DOHH2 (cell line): ENCODE data around the gene HADHA.

Experiments
- H3F3A ChIP-seq: fragments of 200-600 bp; sonication (generic), shearing (Covaris generic); 2 replicates; pipeline ENCODE4 v1.6.0; 2016; ENCODE audit warnings: antibody characterized with exemption, mild to moderate bottlenecking; ENCODE audit not compliant: control insufficient read depth, insufficient read depth
- H3K27ac ChIP-seq: fragments of 200-600 bp; sonication (generic); 2 replicates; pipeline ENCODE4 v1.5.1; 2014; ENCODE audit warnings: low read depth, mild to moderate bottlenecking, low read length, moderate library complexity
- H3K27me3 ChIP-seq: fragments of 200-600 bp; sonication (generic); 2 replicates; pipeline ENCODE4 v1.6.1; 2014; ENCODE audit warnings: mild to moderate bottlenecking, low read length, mixed read lengths; ENCODE audit not compliant: control insufficient read depth
- H3K36me3 ChIP-seq: fragments of 200-600 bp; sonication (generic); 2 replicates; pipeline ENCODE4 v1.6.1; 2014; ENCODE audit warnings: mild to moderate bottlenecking, low read length, moderate library complexity, mixed read lengths; ENCODE audit not compliant: control insufficient read depth
- H3K4me1 ChIP-seq: fragments of 200-600 bp; sonication (generic); 2 replicates; pipeline ENCODE4 v1.6.1; 2014; ENCODE audit warnings: mild to moderate bottlenecking, low read length, mixed read lengths; ENCODE audit not compliant: control insufficient read depth
- H3K4me2 ChIP-seq: fragments of 200-600 bp; sonication (generic); 2 replicates; pipeline ENCODE4 v1.6.0; 2014; ENCODE audit warnings: mild to moderate bottlenecking, low read length, moderate library complexity
- H3K4me3 ChIP-seq: fragments of 200-600 bp; sonication (generic); 2 replicates; pipeline ENCODE4 v1.5.1; 2014; ENCODE audit warnings: mild to moderate bottlenecking, low read length, mixed read lengths
- H3K79me2 ChIP-seq: fragments of 200-600 bp; sonication (generic); 2 replicates; pipeline ENCODE4 v1.6.1; 2014; ENCODE audit warnings: mild to moderate bottlenecking, low read length, mixed read lengths; ENCODE audit not compliant: control insufficient read depth
- H3K9me2 ChIP-seq: fragments of 200-600 bp; sonication (generic); replicated peaks from 2 replicates; pipeline ENCODE4 v1.6.1; 2014; ENCODE audit warnings: mild to moderate bottlenecking, low read length, mixed read lengths; ENCODE audit not compliant: control insufficient read depth
- H3K9me3 ChIP-seq: fragments of 200-600 bp; sonication (generic); 2 replicates; pipeline ENCODE4 v1.6.1; 2014; ENCODE audit warnings: antibody characterized with exemption, low read length, mixed read lengths; ENCODE audit not compliant: control insufficient read depth, insufficient read depth
- H4K20me1 ChIP-seq: fragments of 200-600 bp; sonication (generic); 2 replicates; pipeline ENCODE4 v1.6.0; 2014; ENCODE audit warnings: low read depth, mild to moderate bottlenecking, antibody characterized with exemption, low read length, moderate library complexity; ENCODE audit not compliant: control insufficient read depth, insufficient read depth
- EZH2phosphoT487 ChIP-seq: fragments of 200-600 bp; sonication (generic); IDR thresholded peaks from 2 replicates; pipeline ENCODE4 v1.6.1; 2017; ENCODE audit warnings: borderline replicate concordance, mild to moderate bottlenecking, antibody characterized with exemption, low read length, moderate library complexity, mixed read lengths
- TF ChIP-seq, protein P1 (sequence below): fragments of 200-600 bp; sonication (generic); IDR thresholded peaks from one replicate; pipeline ENCODE4 v1.5.1; 2014; ENCODE audit warnings: antibody characterized with exemption, mild to moderate bottlenecking, low read depth, low read length; ENCODE audit not compliant: poor library complexity, severe bottlenecking

HADHA gene

DNA sequence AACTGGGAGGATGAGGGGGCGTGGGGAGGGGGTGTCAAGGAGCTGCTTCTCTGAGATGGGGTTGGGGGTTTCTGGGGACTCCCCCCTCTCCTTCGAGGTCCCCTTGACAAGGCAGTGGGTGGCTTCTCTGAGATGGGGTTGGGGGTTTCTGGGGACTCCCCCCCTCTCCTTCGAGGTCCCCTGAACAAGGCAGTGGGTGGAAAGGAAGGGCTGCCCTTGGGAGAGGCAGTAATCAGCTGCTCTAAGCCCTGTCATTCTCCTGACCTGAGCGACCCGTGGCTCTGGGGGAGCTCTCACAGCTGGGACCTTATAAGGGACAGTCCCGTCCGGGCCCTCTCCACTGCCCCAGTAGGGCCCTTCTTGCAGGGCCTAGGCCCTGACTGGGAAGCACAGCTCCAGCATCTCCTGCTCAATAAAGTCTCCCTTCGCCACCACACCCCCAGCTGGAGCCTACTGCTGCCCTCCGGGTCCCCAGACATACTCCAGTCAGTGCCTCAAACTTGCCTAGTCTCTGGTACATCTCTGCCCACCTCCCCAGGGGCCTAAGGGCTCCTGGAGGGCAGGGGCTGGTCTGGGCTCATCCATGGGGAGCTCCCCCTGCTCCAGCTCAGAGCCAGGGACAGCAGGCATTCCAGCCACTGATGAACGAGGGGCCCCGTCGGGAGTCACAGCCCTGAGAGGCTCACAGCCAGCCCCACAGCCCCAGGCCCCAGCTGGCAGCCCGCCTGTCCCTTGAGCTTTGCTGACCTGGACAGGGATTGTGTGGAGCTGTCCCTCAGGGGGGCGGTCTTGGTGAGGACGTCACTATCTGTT lies 68.8 kb downstream of the HADHA start:
- H3K27ac ChIP-seq = no peak overlapping the region
- H3K9me3 ChIP-seq = no peaks in the 10 kb centered on the region
- H4K20me1 ChIP-seq = no peaks in the 10 kb centered on the region
- no peaks in the 10 kb centered on the region for H3K79me2 ChIP-seq
- no peaks in the 10 kb centered on the region for H3K36me3 ChIP-seq
- H3K9me2 ChIP-seq = no peaks in the 10 kb centered on the region
- no peak overlapping the region for H3K4me2 ChIP-seq
- H3K4me3 ChIP-seq = no peak overlapping the region
- peaks cover 8% of the 10 kb centered on the region for H3K4me1 ChIP-seq
- TF ChIP-seq EZH2phosphoT487 = no peak
- TF ChIP-seq, protein P1, sequence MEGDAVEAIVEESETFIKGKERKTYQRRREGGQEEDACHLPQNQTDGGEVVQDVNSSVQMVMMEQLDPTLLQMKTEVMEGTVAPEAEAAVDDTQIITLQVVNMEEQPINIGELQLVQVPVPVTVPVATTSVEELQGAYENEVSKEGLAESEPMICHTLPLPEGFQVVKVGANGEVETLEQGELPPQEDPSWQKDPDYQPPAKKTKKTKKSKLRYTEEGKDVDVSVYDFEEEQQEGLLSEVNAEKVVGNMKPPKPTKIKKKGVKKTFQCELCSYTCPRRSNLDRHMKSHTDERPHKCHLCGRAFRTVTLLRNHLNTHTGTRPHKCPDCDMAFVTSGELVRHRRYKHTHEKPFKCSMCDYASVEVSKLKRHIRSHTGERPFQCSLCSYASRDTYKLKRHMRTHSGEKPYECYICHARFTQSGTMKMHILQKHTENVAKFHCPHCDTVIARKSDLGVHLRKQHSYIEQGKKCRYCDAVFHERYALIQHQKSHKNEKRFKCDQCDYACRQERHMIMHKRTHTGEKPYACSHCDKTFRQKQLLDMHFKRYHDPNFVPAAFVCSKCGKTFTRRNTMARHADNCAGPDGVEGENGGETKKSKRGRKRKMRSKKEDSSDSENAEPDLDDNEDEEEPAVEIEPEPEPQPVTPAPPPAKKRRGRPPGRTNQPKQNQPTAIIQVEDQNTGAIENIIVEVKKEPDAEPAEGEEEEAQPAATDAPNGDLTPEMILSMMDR = no peak
- peaks cover 36% of the 10 kb centered on the region for H3K27me3 ChIP-seq
- no peaks in the 10 kb centered on the region for H3F3A ChIP-seq

DNA sequence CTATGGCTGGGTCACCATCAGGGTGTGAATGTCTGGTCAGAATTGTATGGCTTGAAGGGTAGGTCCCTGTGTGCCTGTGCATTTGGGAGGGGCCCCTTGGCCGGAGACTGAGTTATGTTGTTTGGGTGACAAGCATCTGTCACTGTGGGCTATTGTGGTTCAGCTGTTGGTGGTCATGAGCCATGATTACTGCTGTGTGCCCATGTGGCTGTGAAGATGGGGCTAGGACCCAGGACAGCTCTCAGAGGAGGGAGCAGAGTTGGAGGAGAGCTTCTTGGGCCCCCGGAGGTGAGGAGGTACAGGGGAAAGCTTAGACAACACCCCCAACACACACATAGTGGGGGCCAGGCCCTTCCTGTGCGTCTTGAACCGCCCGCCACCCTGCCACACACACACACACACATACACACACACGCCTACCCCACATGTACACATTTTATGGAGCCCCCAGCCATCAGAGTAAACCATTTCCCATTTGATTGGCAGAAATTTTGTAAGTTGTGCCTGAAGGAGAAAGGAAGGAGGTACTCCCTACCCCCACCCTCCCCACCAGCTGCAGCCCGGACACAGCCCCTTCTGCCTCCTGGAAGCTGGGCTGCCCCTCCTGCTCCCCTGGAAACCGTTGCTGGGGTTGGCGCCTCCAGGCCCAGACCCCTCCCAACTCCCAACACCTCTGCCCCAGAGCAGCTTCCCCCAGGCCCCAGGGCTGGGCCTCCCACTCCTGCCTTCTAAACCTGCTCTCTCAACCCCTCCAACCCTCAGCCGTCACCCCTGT lies 69.6 kb downstream of the HADHA start:
- peaks cover 32% of the 10 kb centered on the region for H3K27me3 ChIP-seq
- H3F3A ChIP-seq = no peaks in the 10 kb centered on the region
- no peaks in the 10 kb centered on the region for H3K79me2 ChIP-seq
- TF ChIP-seq, protein P1 = no peak
- no peak for TF ChIP-seq EZH2phosphoT487
- H3K4me1 ChIP-seq = peaks cover 8% of the 10 kb centered on the region
- H3K9me2 ChIP-seq = no peaks in the 10 kb centered on the region
- H4K20me1 ChIP-seq = no peaks in the 10 kb centered on the region
- H3K4me2 ChIP-seq = no peak overlapping the region
- H3K9me3 ChIP-seq = no peaks in the 10 kb centered on the region
- H3K36me3 ChIP-seq = no peaks in the 10 kb centered on the region
- H3K27ac ChIP-seq = no peak overlapping the region
- H3K4me3 ChIP-seq = no peak overlapping the region

DNA sequence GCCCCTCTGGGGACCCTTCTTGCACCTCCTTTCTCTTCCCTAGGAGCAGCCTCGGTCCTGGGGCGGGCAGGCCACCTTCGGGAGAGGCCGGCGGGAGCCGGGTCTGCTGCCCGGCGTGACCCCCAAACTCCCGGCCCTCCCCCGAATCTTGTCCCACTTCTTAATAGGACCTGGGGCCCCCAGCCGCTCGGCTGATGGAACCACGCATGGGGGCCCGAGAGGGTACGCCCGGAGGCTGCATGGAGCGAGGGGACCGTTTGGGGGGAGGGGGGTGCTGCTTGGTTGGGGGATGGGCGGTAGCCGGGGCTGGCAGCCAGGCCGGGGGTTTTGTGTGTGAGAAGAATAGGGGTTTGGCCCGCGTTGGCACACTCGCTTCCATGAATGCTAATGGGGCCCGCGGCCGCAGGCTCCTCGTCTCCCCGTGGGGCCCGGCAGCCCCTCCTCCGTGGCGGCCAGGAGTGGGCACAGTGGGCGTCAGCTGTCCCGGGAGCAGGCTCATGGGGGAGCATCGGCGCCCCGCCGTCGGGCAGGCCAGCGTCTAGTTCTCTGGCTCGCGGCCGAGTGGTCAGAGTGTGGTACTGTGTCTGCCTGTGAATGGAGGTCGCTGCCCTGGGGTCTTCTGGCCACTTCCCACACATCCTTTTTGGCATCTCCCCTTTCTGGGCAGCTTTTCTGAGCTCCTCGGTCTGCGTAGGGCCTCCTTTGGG lies 70.5 kb downstream of the HADHA start:
- Histone ChIP-seq H3K27me3 (peaks cover 25% of the 10 kb centered on the region), H3K4me2 (no peak overlapping the region), H4K20me1 (no peaks in the 10 kb centered on the region), H3K4me1 (peaks cover under 1% of the 10 kb centered on the region), H3F3A (no peaks in the 10 kb centered on the region), H3K27ac (no peak overlapping the region), H3K36me3 (no peaks in the 10 kb centered on the region), H3K9me2 (no peaks in the 10 kb centered on the region), H3K4me3 (no peak overlapping the region), H3K9me3 (no peaks in the 10 kb centered on the region), H3K79me2 (no peaks in the 10 kb centered on the region)
- TF ChIP-seq, protein P1 = no peak
- TF ChIP-seq EZH2phosphoT487 = no peak
